HepG2 (cell line): ENCODE measurements around the gene TAF13. TPM values are rescaled to one million over a fixed set of nuclear protein-coding genes. Genes with fewer than 3 reads are reported as not detected.

Experiments used
- BRCA1 ChIP-seq: sonication (generic); formaldehyde crosslinking; IDR thresholded peaks from 2 replicates; pipeline ENCODE4 v1.4.0; 2020; ENCODE audit warnings: missing genetic modification reagents
- DMAP1 ChIP-seq: IDR thresholded peaks from 2 replicates; pipeline ENCODE4 v1.6.1; 2016
- ELK4 ChIP-seq: sonication (generic); formaldehyde crosslinking; IDR thresholded peaks from 2 replicates; pipeline ENCODE4 v1.9.0; 2021; ENCODE audit warnings: missing genetic modification reagents, borderline replicate concordance
- FOSL2 ChIP-seq: sonication (generic); formaldehyde crosslinking; IDR thresholded peaks from 2 replicates; pipeline ENCODE4 v1.4.0; 2020; ENCODE audit warnings: missing genetic modification reagents
- HMGA1 ChIP-seq: sonication (generic); formaldehyde crosslinking; conservative IDR thresholded peaks from 2 replicates; pipeline ENCODE4 v1.4.0; 2020; ENCODE audit warnings: missing genetic modification reagents
- HNRNPH1 ChIP-seq: fragments of 200-400 bp; formaldehyde crosslinking; optimal IDR thresholded peaks from 2 replicates; pipeline ENCODE3; 2017; ENCODE audit warnings: mild to moderate bottlenecking, low read depth, low read length
- LBX2 ChIP-seq: sonication (generic); formaldehyde crosslinking; IDR thresholded peaks from 2 replicates; pipeline ENCODE4 v1.5.0; 2020; ENCODE audit warnings: missing genetic modification reagents, mild to moderate bottlenecking, borderline replicate concordance
- MED8 ChIP-seq: sonication (generic); formaldehyde crosslinking; IDR thresholded peaks from 2 replicates; pipeline ENCODE4 v1.8.1; 2023; ENCODE audit warnings: mild to moderate bottlenecking, missing genetic modification reagents; ENCODE audit not compliant: insufficient replicate concordance
- MTA1 ChIP-seq: sonication (generic); formaldehyde crosslinking; IDR thresholded peaks from 2 replicates; pipeline ENCODE4 v1.4.0; 2020; ENCODE audit warnings: missing genetic modification reagents, mild to moderate bottlenecking, borderline replicate concordance
- MTF1 ChIP-seq: sonication (generic); formaldehyde crosslinking; IDR thresholded peaks from 2 replicates; pipeline ENCODE4 v1.5.0; 2020; ENCODE audit warnings: missing genetic modification reagents
- NCOA2 ChIP-seq: sonication (generic); formaldehyde crosslinking; IDR thresholded peaks from 2 replicates; pipeline ENCODE4 v1.8.0; 2022; ENCODE audit warnings: inconsistent platforms
- NPAS2 ChIP-seq: sonication (generic); formaldehyde crosslinking; IDR thresholded peaks from 2 replicates; pipeline ENCODE4 v1.8.0; 2022; ENCODE audit warnings: mild to moderate bottlenecking, missing genetic modification reagents, borderline replicate concordance
- PAWR ChIP-seq: sonication (generic); formaldehyde crosslinking; IDR thresholded peaks from 2 replicates; pipeline ENCODE4 v1.4.0; 2020; ENCODE audit warnings: missing genetic modification reagents, mild to moderate bottlenecking, borderline replicate concordance
- RELA ChIP-seq: sonication (generic); formaldehyde crosslinking; IDR thresholded peaks from 2 replicates; pipeline ENCODE4 v1.4.0; 2020; ENCODE audit warnings: missing genetic modification reagents
- SKI ChIP-seq: fragments of 450-650 bp; IDR thresholded peaks from one replicate; pipeline ENCODE4 v1.6.1; 2018; ENCODE audit warnings: mild to moderate bottlenecking; ENCODE audit not compliant: partially characterized antibody
- TCF7 ChIP-seq: sonication (generic); IDR thresholded peaks from 2 replicates; pipeline ENCODE4 v1.6.1; 2016; ENCODE audit warnings: antibody characterized with exemption, low read depth
- TSC22D2 ChIP-seq: sonication (generic); formaldehyde crosslinking; IDR thresholded peaks from 2 replicates; pipeline ENCODE4 v1.5.1; 2020; ENCODE audit warnings: missing genetic modification reagents, mild to moderate bottlenecking, borderline replicate concordance
- ZBTB8A ChIP-seq: sonication (generic); formaldehyde crosslinking; IDR thresholded peaks from 2 replicates; pipeline ENCODE4 v1.4.0; 2020; ENCODE audit warnings: mild to moderate bottlenecking, low read depth, missing genetic modification reagents, borderline replicate concordance
- ZFP90 ChIP-seq: sonication (generic); formaldehyde crosslinking; IDR thresholded peaks from 2 replicates; pipeline ENCODE4 v1.8.0; 2022; ENCODE audit warnings: missing genetic modification reagents, mild to moderate bottlenecking, inconsistent platforms, borderline replicate concordance
- ZNF18 ChIP-seq: sonication (generic); formaldehyde crosslinking; IDR thresholded peaks from 2 replicates; pipeline ENCODE4 v1.8.0; 2022; ENCODE audit warnings: mild to moderate bottlenecking, missing genetic modification reagents; ENCODE audit not compliant: insufficient replicate concordance
- ZNF234 ChIP-seq: sonication (generic); formaldehyde crosslinking; conservative IDR thresholded peaks from 2 replicates; pipeline ENCODE4 v1.5.1; 2020; ENCODE audit warnings: mild to moderate bottlenecking, missing genetic modification reagents
- ZNF530 ChIP-seq: sonication (generic); formaldehyde crosslinking; IDR thresholded peaks from 2 replicates; pipeline ENCODE4 v1.5.0; 2020; ENCODE audit warnings: low read depth, mild to moderate bottlenecking, missing genetic modification reagents
- ZNF556 ChIP-seq: sonication (generic); formaldehyde crosslinking; IDR thresholded peaks from 2 replicates; pipeline ENCODE4 v1.4.0; 2020; ENCODE audit warnings: mild to moderate bottlenecking, missing genetic modification reagents, borderline replicate concordance
- ZNF674 ChIP-seq: sonication (generic); formaldehyde crosslinking; IDR thresholded peaks from 2 replicates; pipeline ENCODE4 v1.5.0; 2020; ENCODE audit warnings: low read depth, mild to moderate bottlenecking, missing genetic modification reagents
- ZNF746 ChIP-seq: sonication (generic); formaldehyde crosslinking; IDR thresholded peaks from 2 replicates; pipeline ENCODE4 v1.8.0; 2022; ENCODE audit warnings: mild to moderate bottlenecking, missing genetic modification reagents
- ZNF816 ChIP-seq: sonication (generic); formaldehyde crosslinking; IDR thresholded peaks from 2 replicates; pipeline ENCODE4 v1.8.0; 2022; ENCODE audit warnings: missing genetic modification reagents, mild to moderate bottlenecking, borderline replicate concordance
- ZNF883 ChIP-seq: sonication (generic); formaldehyde crosslinking; IDR thresholded peaks from 2 replicates; pipeline ENCODE4 v1.5.1; 2020; ENCODE audit warnings: mild to moderate bottlenecking, missing genetic modification reagents; ENCODE audit errors: not compliant biosample characterization
- polyA plus RNA-seq, 8 experiments: library from polyadenylated mRNA; depleted of rRNA in 3 of 8; stranded (reverse) in 7 of 8; unstranded in 1 of 8; fragments of >200 nt; fragmentation: Illumina TruSeq in 4 of 8; extraction: Trizol in 4 of 8; gene quantifications; 2 replicates each; pipeline versions ENCODE4 v1.2.1 to v1.2.3, GENCODE V29; 2011 to 2016; ENCODE audit warnings: low read depth in 4 of 8, missing spikeins in 1 of 8, mixed read lengths in 1 of 8; ENCODE audit not compliant: insufficient read depth in 1 of 8
- total RNA-seq, 5 experiments: library from RNA; depleted of rRNA; stranded (reverse); fragments of >200 nt; fragmentation: Illumina TruSeq; extraction: Trizol; gene quantifications; 2 replicates each; pipeline ENCODE4 v1.2.3, GENCODE V29; 2016; ENCODE audit warnings: low read depth in 1 of 5

Gene TAF13
- total and polyA plus RNA-seq, 2 of the 13 experiments (the other 11 are each of a cell fraction or from before 2014, with no cell fraction given), result 11.5 to 36.3 TPM

GRCh38 chr1:109099938-109100773 is 24.4 kb upstream of the TAF13 start (continued):
- TF ChIP-seq HNRNPH1 (peak; percentile 99), HMGA1 (CRISPR knock-in tag) (no peak), ZNF530 (CRISPR knock-in tag) (no peak), ZNF674 (CRISPR knock-in tag) (no peak), MTA1 (peak; percentile 80; the same call in 1 of the 2 replicates), SKI (no peak), ZBTB8A (CRISPR knock-in tag) (no peak), DMAP1 (CRISPR knock-in tag) (peak; percentile 98), LBX2 (CRISPR knock-in tag) (peak; percentile 98), TCF7 (no peak), MED8 (CRISPR knock-in tag) (peak; percentile 46), BRCA1 (CRISPR knock-in tag) (0 out of 2 replicates have a peak, but pooled peaks have one; percentile 85), ZFP90 (CRISPR knock-in tag) (peak; percentile 97), NCOA2 (peak; percentile 75), PAWR (CRISPR knock-in tag) (no peak), MTF1 (CRISPR knock-in tag) (no peak), ZNF816 (CRISPR knock-in tag) (peak; percentile 81; the same call in 1 of the 2 replicates), ELK4 (no peak), ZNF234 (CRISPR knock-in tag) (peak; percentile 83; the same call in 1 of the 2 replicates), ZNF556 (CRISPR knock-in tag) (peak; percentile 98), ZNF883 (CRISPR knock-in tag) (peak; percentile 89), ZNF746 (CRISPR knock-in tag) (peak; percentile 95), NPAS2 (CRISPR knock-in tag) (no peak), ZNF18 (CRISPR knock-in tag) (peak; percentile 88), RELA (CRISPR knock-in tag) (no peak), TSC22D2 (CRISPR knock-in tag) (peak; percentile 74; the same call in 1 of the 2 replicates), FOSL2 (peak; percentile 62)
